B cell (primary cell): ENCODE results near the gene LY9. TPM values are rescaled to one million over a fixed set of nuclear protein-coding genes. Genes with fewer than 3 reads are reported as not detected.
A peak's percentile ranks its signal among the peaks of the same experiment; 100 is the strongest.

Experiments
- ATAC-seq: fragments of 200-7000 bp; cut with Tn5 transposase; one replicate; pipeline ENCODE4 v1.10.0; 2021; ENCODE audit warnings: low read depth, mild to moderate bottlenecking, moderate number of reproducible peaks, moderate library complexity
- CTCF ChIA-PET: fragments of 350-600 bp; sonication (Branson Sonifier 250); formaldehyde crosslinking; loops from one replicate; lab custom pipeline; 2021; ENCODE audit warnings: antibody characterized with exemption, inconsistent platforms; lab: Charles Lee
- POLR2A ChIA-PET: fragments of 350-600 bp; sonication (Branson Sonifier 250); formaldehyde crosslinking; loops from one replicate; lab custom pipeline; 2021; ENCODE audit warnings: antibody characterized with exemption; lab: Charles Lee
- DNase-seq: peaks from one replicate; pipeline ENCODE4 v3.0.0; 2013
- H2AFZ ChIP-seq: 2 replicates; pipeline ENCODE4 v1.6.1; 2012; ENCODE audit warnings: mild to moderate bottlenecking, low read depth, low read length; ENCODE audit not compliant: insufficient read depth, poor library complexity, severe bottlenecking
- H3K27ac ChIP-seq, 2 donors: 1 replicate in 1 of 2; 2 replicates in 1 of 2; pipeline ENCODE4 v1.5.1; 2012 to 2013; ENCODE audit warnings: low read length in 2 of 2, mild to moderate bottlenecking in 2 of 2, moderate library complexity in 1 of 2
- H3K27me3 ChIP-seq, 4 experiments: fragments of 200-600 bp in 1 of 4; sonication (generic) in 1 of 4; replicated peaks in 1 of 4; 1 replicate in 2 of 4; 2 replicates in 2 of 4; pipeline versions ENCODE4 v1.6.1 to v1.7.0; 2013 to 2016; ENCODE audit warnings: low read length in 3 of 4, mild to moderate bottlenecking in 2 of 4, mixed read lengths in 1 of 4, moderate library complexity in 1 of 4; ENCODE audit not compliant: insufficient read depth in 4 of 4, control insufficient read depth in 3 of 4; ENCODE audit errors: control extremely low read depth in 1 of 4
- H3K36me3 ChIP-seq, 2 experiments: replicated peaks in 1 of 2; 1 replicate in 1 of 2; 2 replicates in 1 of 2; pipeline versions ENCODE4 v1.6.1 to v1.7.1; 2013; ENCODE audit warnings: low read length in 1 of 2; ENCODE audit not compliant: insufficient read depth in 2 of 2, control insufficient read depth in 1 of 2; ENCODE audit errors: control extremely low read depth in 1 of 2, extremely low read depth in 1 of 2
- H3K4me1 ChIP-seq, 2 donors: fragments of 200-600 bp in 1 of 2; sonication (generic) in 1 of 2; 1 replicate in 1 of 2; 2 replicates in 1 of 2; pipeline versions ENCODE4 v1.5.1 to v1.6.1; 2013 to 2017; ENCODE audit warnings: low read length in 2 of 2; ENCODE audit not compliant: control insufficient read depth in 2 of 2, insufficient read depth in 2 of 2
- H3K4me2 ChIP-seq: replicated peaks from 2 replicates; pipeline ENCODE3; 2012; ENCODE audit warnings: mild to moderate bottlenecking, low read depth, low read length; ENCODE audit not compliant: poor library complexity, severe bottlenecking
- H3K4me3 ChIP-seq, 5 experiments: fragments of 200-600 bp in 1 of 5; sonication (generic) in 1 of 5; 1 replicate in 3 of 5; 2 replicates in 2 of 5; pipeline versions ENCODE4 v1.5.1 to v1.7.0; 2011 to 2016; ENCODE audit warnings: low read length in 4 of 5, mild to moderate bottlenecking in 4 of 5, low read depth in 2 of 5, control low read depth in 1 of 5, moderate library complexity in 1 of 5; ENCODE audit not compliant: insufficient read depth in 1 of 5; ENCODE audit errors: control extremely low read depth in 1 of 5, extremely low read depth in 1 of 5
- H3K79me2 ChIP-seq: fragments of 200-600 bp; sonication (generic); one replicate; pipeline ENCODE4 v1.6.0; 2016; ENCODE audit warnings: low read length; ENCODE audit not compliant: control insufficient read depth, insufficient read depth
- H3K9ac ChIP-seq: fragments of 200-600 bp; sonication (generic); 2 replicates; pipeline ENCODE4 v1.6.1; 2017; ENCODE audit warnings: mild to moderate bottlenecking, low read length, moderate library complexity
- H3K9me3 ChIP-seq, 3 donors: one replicate each; pipeline versions ENCODE4 v1.6.1 to v1.7.1; 2013; ENCODE audit warnings: low read length in 2 of 3; ENCODE audit not compliant: control insufficient read depth in 2 of 3, insufficient read depth in 1 of 3; ENCODE audit errors: control extremely low read depth in 1 of 3
- H4K20me1 ChIP-seq: 2 replicates; pipeline ENCODE4 v1.6.0; 2012; ENCODE audit warnings: mild to moderate bottlenecking, low read length; ENCODE audit not compliant: insufficient read depth, control insufficient read depth, poor library complexity, severe bottlenecking
- H3K27ac Mint-ChIP-seq: one replicate; pipeline ENCODE4 v1.8.0; 2021; ENCODE audit warnings: mixed read lengths
- H3K27me3 Mint-ChIP-seq: one replicate; pipeline ENCODE4 v1.8.0; 2021; ENCODE audit warnings: mixed read lengths
- H3K4me1 Mint-ChIP-seq: one replicate; pipeline ENCODE4 v1.8.0; 2021; ENCODE audit warnings: mixed read lengths
- H3K4me3 Mint-ChIP-seq: one replicate; pipeline ENCODE4 v1.8.0; 2021; ENCODE audit warnings: mixed read lengths
- H3K9me3 Mint-ChIP-seq: one replicate; pipeline ENCODE4 v1.8.0; 2022; ENCODE audit warnings: mixed read lengths; ENCODE audit not compliant: insufficient read depth
- CTCF ChIP-seq: fragments of 200-600 bp; IDR thresholded peaks from one replicate; pipeline ENCODE4 v1.8.0; 2022; ENCODE audit warnings: antibody characterized with exemption, mild to moderate bottlenecking
- EZH2 ChIP-seq: IDR thresholded peaks from 2 replicates; pipeline ENCODE4 v1.6.1; 2012; ENCODE audit warnings: borderline replicate concordance, low read depth, mild to moderate bottlenecking, moderate library complexity, low read length; ENCODE audit not compliant: insufficient read depth, poor library complexity, severe bottlenecking
- WGBS: methylation state at CpG from one replicate; pipeline ENCODE4 v1.1.5; 2013; ENCODE audit warnings: missing lambda C conversion rate; ENCODE audit not compliant: insufficient coverage; 5-methylcytosine and 5-hydroxymethylcytosine counted together
- intact Hi-C: fragments of 100-400 bp; cut with micrococcal nuclease; formaldehyde crosslinking; loops from one replicate; pipeline ENCODE4 v1.10.0; 2022
- polyA plus RNA-seq: library from polyadenylated mRNA; depleted of rRNA; stranded (reverse); fragments of >200 nt; gene quantifications from 2 replicates; pipeline ENCODE4 v1.2.3, GENCODE V29; 2012
- total RNA-seq, 2 donors: library from RNA; stranded (reverse); fragments of 120-200 nt in 1 of 2; gene quantifications; 1 replicate in 1 of 2; 2 replicates in 1 of 2; pipeline versions ENCODE4 v1.2.3 to v1.2.4, GENCODE V29; 2013 to 2022

Gene LY9
- total and polyA plus RNA-seq, 2 donors (not counting 1 experiment from before 2014, with no cell fraction given) = 252 to 365 TPM

GRCh38 chr1:160807247-160807646, 11.3 kb downstream of the LY9 start:
- ChIA-PET CTCF (interaction anchor here (0.6 to 3.2 kb wide), 10 partner anchors 9 to 251 kb away, joined by 3 to 21 read pairs (median 7); no protein-coding TSS in a partner anchor), POLR2A (no interaction called here)
- peaks cover 5% of the 10 kb centered on the region for H3K9me3 Mint-ChIP-seq
- peaks cover 7 to 8% of the 10 kb centered on the region in 2 donors for H3K4me1 ChIP-seq
- no peaks in the 10 kb centered on the region for H3K27me3 Mint-ChIP-seq
- H4K20me1 ChIP-seq = peaks cover 14% of the 10 kb centered on the region
- no peaks in the 10 kb centered on the region for H3K27me3 ChIP-seq
- H3K4me2 ChIP-seq = no peak overlapping the region
- H3K9ac ChIP-seq = no peak overlapping the region
- peaks cover 84% of the 10 kb centered on the region for H3K79me2 ChIP-seq
- DNase-seq = no peak
- peaks cover 11 to 76% of the 10 kb centered on the region in 2 experiments for H3K36me3 ChIP-seq
- no peak for TF ChIP-seq EZH2
- peak overlapping the region; percentile 7 for H3K27ac Mint-ChIP-seq
- no peak for ATAC-seq
- no peak overlapping the region for H3K4me3 ChIP-seq
- no peak overlapping the region for H3K27ac ChIP-seq
- no peak overlapping the region for H2AFZ ChIP-seq
- H3K4me1 Mint-ChIP-seq = peaks cover 74% of the 10 kb centered on the region
- 90% methylated on average over 3 of the region's 3 CpGs for WGBS
- intact Hi-C loops = no loop called here
- H3K9me3 ChIP-seq = peaks cover 10 to 19% (median 14%) of the 10 kb centered on the region in 3 donors
- peak overlapping the region; percentile 18 for H3K4me3 Mint-ChIP-seq

GRCh38 chr1:160807738-160808137, 11.8 kb downstream of the LY9 start:
- no peak overlapping the region for H3K27ac Mint-ChIP-seq
- Histone ChIP-seq H3K27ac (no peak overlapping the region), H3K9me3 (peaks cover 10 to 19% (median 13%) of the 10 kb centered on the region in 3 donors), H3K4me2 (no peak overlapping the region), H3K4me3 (no peak overlapping the region), H2AFZ (no peak overlapping the region), H3K36me3 (peaks cover 11 to 72% of the 10 kb centered on the region in 2 experiments), H3K79me2 (peaks cover 80% of the 10 kb centered on the region), H4K20me1 (peaks cover 14% of the 10 kb centered on the region), H3K9ac (no peak overlapping the region), H3K27me3 (no peaks in the 10 kb centered on the region), H3K4me1 (peaks cover 5 to 7% of the 10 kb centered on the region in 2 donors)
- WGBS = 100% methylated on average over 2 of the region's 2 CpGs
- no peak for ATAC-seq
- peaks cover 72% of the 10 kb centered on the region for H3K4me1 Mint-ChIP-seq
- TF ChIP-seq EZH2 (no peak), CTCF (no peak)
- intact Hi-C loops = no loop called here
- H3K27me3 Mint-ChIP-seq = no peaks in the 10 kb centered on the region
- ChIA-PET POLR2A (no interaction called here), CTCF (interaction anchor here (0.6 to 3.2 kb wide), 3 partner anchors 23 to 81 kb away, joined by 4 to 13 read pairs (median 11); no protein-coding TSS in a partner anchor)
- peaks cover 5% of the 10 kb centered on the region for H3K9me3 Mint-ChIP-seq
- DNase-seq = peak; percentile 30
- H3K4me3 Mint-ChIP-seq = no peak overlapping the region
